HepG2 (cell line): ENCODE measurements around the gene FAR1. TPM values are rescaled to one million over a fixed set of nuclear protein-coding genes. Genes with fewer than 3 reads are reported as not detected.

Experiments used
- ATAC-seq: fragments of 200-7000 bp; cut with Tn5 transposase; 3 replicates; pipeline ENCODE4 v1.9.1; 2020; ENCODE audit warnings: mild to moderate bottlenecking, moderate library complexity
- BruUV-seq: library from RNA; stranded (reverse); fragments of 400-500 nt; replicated peaks from 2 replicates; lab custom pipeline; 2021; lab: Mats Ljungman, UMichigan
- CTCF ChIA-PET: fragments of 300-600 bp; formaldehyde crosslinking; extraction: SDS; loops from one replicate; lab custom pipeline; 2021; ENCODE audit warnings: low total read pairs, inconsistent platforms, low intra/inter-chr PET ratio; lab: Yijun Ruan, JAX
- POLR2A ChIA-PET: fragments of 350-600 bp; sonication (Branson Sonifier 250); formaldehyde crosslinking; loops from one replicate; lab custom pipeline; 2020; ENCODE audit warnings: antibody characterized with exemption, inconsistent platforms; lab: Yijun Ruan, JAX
- DNase-seq: peaks from one replicate; pipeline ENCODE4 v3.0.0-alpha.2; 2015; ENCODE audit warnings: low spot score
- FAIRE-seq: peaks from 3 replicates; lab custom pipeline; 2011; peaks lifted over from hg19 to GRCh38; lab: Jason Lieb, UNC
- H2AFZ ChIP-seq: one replicate; pipeline ENCODE4 v1.6.1; 2011; ENCODE audit warnings: low read length, inconsistent platforms
- H3K27ac ChIP-seq: fragments of 300-600 bp; 3 replicates; pipeline ENCODE4 v1.8.0; 2011; ENCODE audit warnings: mixed run types, mild to moderate bottlenecking, mixed read lengths, low read length, inconsistent platforms; ENCODE audit not compliant: insufficient read depth; ENCODE audit errors: extremely low read length
- H3K27me3 ChIP-seq, 2 experiments: fragments of 200-600 bp in 1 of 2; 2 replicates in 1 of 2; 3 replicates in 1 of 2; pipeline versions ENCODE4 v1.6.0 to v1.8.0; 2011; ENCODE audit warnings: low read length in 2 of 2, mild to moderate bottlenecking in 2 of 2, moderate library complexity in 2 of 2, inconsistent platforms in 1 of 2; ENCODE audit not compliant: insufficient read depth in 2 of 2, control insufficient read depth in 1 of 2
- H3K36me3 ChIP-seq, 2 experiments: fragments of 200-600 bp in 1 of 2; replicated peaks in 1 of 2; 2 replicates in 1 of 2; 3 replicates in 1 of 2; pipeline versions ENCODE4 v1.5.1 to v1.8.0; 2011; ENCODE audit warnings: low read length in 2 of 2, inconsistent platforms in 1 of 2; ENCODE audit not compliant: insufficient read depth in 2 of 2, control insufficient read depth in 1 of 2
- H3K4me1 ChIP-seq: 2 replicates; pipeline ENCODE4 v1.5.1; 2012; ENCODE audit warnings: low read length, inconsistent platforms; ENCODE audit not compliant: insufficient read depth
- H3K4me2 ChIP-seq: 2 replicates; pipeline ENCODE4 v1.6.0; 2011; ENCODE audit warnings: low read depth, low read length, inconsistent platforms
- H3K4me3 ChIP-seq, 3 experiments: fragments of 200-600 bp in 1 of 3; sonication (generic), shearing (Covaris generic) in 1 of 3; replicated peaks in 1 of 3; 2 replicates each; pipeline ENCODE4 v1.5.1; 2011 to 2016; ENCODE audit warnings: low read length in 3 of 3, inconsistent platforms in 2 of 3, low read depth in 2 of 3, mild to moderate bottlenecking in 2 of 3, control low read depth in 1 of 3, mixed read lengths in 1 of 3; ENCODE audit not compliant: insufficient read depth in 1 of 3
- H3K79me2 ChIP-seq: one replicate; pipeline ENCODE4 v1.6.1; 2011; ENCODE audit warnings: low read length, inconsistent platforms; ENCODE audit not compliant: insufficient read depth
- H3K9ac ChIP-seq: 2 replicates; pipeline ENCODE4 v1.6.0; 2011; ENCODE audit warnings: mild to moderate bottlenecking, low read depth, low read length, inconsistent platforms; ENCODE audit not compliant: insufficient read depth
- H3K9me3 ChIP-seq: 2 replicates; pipeline ENCODE4 v1.5.1; 2012; ENCODE audit warnings: mild to moderate bottlenecking, low read length
- H4K20me1 ChIP-seq: 2 replicates; pipeline ENCODE4 v1.6.0; 2011; ENCODE audit warnings: inconsistent platforms, mild to moderate bottlenecking, low read length, moderate library complexity; ENCODE audit not compliant: insufficient read depth
- GTF3A ChIP-seq: sonication (generic); formaldehyde crosslinking; conservative IDR thresholded peaks from 2 replicates; pipeline ENCODE4 v1.4.0; 2020; ENCODE audit warnings: mild to moderate bottlenecking, missing genetic modification reagents
- MEIS1 ChIP-seq: sonication (generic); formaldehyde crosslinking; IDR thresholded peaks from 2 replicates; pipeline ENCODE4 v1.9.0; 2021; ENCODE audit warnings: mild to moderate bottlenecking, missing genetic modification reagents, moderate library complexity, borderline replicate concordance
- NFRKB ChIP-seq: fragments of 450-650 bp; IDR thresholded peaks from 2 replicates; pipeline ENCODE4 v1.6.1; 2017
- RFX1 ChIP-seq: fragments of 450-650 bp; IDR thresholded peaks from 2 replicates; pipeline ENCODE4 v1.6.1; 2017
- RFX3 ChIP-seq: IDR thresholded peaks from 2 replicates; pipeline ENCODE4 v1.6.1; 2016; ENCODE audit warnings: missing biosample characterization, missing genetic modification reagents
- TFAP4 ChIP-seq: sonication (generic); IDR thresholded peaks from 2 replicates; pipeline ENCODE4 v1.6.1; 2016; ENCODE audit warnings: low read depth, borderline replicate concordance
- ZNF629 ChIP-seq: sonication (generic); formaldehyde crosslinking; conservative IDR thresholded peaks from 2 replicates; pipeline ENCODE4 v1.5.0; 2020; ENCODE audit warnings: missing genetic modification reagents
- WGBS: methylation state at CpG from one replicate; pipeline ENCODE4 v1.1.6; 2017; ENCODE audit warnings: low lambda C conversion rate; 5-methylcytosine and 5-hydroxymethylcytosine counted together
- in situ Hi-C: cut with HindIII; loops from 2 replicates; pipeline ENCODE4 v1.10.0; 2017; ENCODE audit warnings: low pct_unique_long_range_greater_than_20kb; ENCODE audit not compliant: extremely low pct_ligation_motif_present
- intact Hi-C: fragments of 100-400 bp; cut with micrococcal nuclease; formaldehyde crosslinking; loops from one replicate; pipeline ENCODE4 v1.10.0; 2022; ENCODE audit not compliant: unreplicated experiment
- polyA plus RNA-seq, 8 experiments: library from polyadenylated mRNA; depleted of rRNA in 3 of 8; stranded (reverse) in 7 of 8; unstranded in 1 of 8; fragments of >200 nt; fragmentation: Illumina TruSeq in 4 of 8; extraction: Trizol in 4 of 8; gene quantifications; 2 replicates each; pipeline versions ENCODE4 v1.2.1 to v1.2.3, GENCODE V29; 2011 to 2016; ENCODE audit warnings: low read depth in 4 of 8, missing spikeins in 1 of 8, mixed read lengths in 1 of 8; ENCODE audit not compliant: insufficient read depth in 1 of 8
- small RNA-seq, 3 experiments: library from RNA; depleted of rRNA; stranded (forward); fragments of <200 nt; gene quantifications; one replicate each; pipeline ENCODE3, GENCODE V24; 2012; ENCODE audit warnings: low read depth in 2 of 3, low replicate concordance in 1 of 3; ENCODE audit not compliant: insufficient read length in 3 of 3, insufficient read depth in 2 of 3
- total RNA-seq, 5 experiments: library from RNA; depleted of rRNA; stranded (reverse); fragments of >200 nt; fragmentation: Illumina TruSeq; extraction: Trizol; gene quantifications; 2 replicates each; pipeline ENCODE4 v1.2.3, GENCODE V29; 2016; ENCODE audit warnings: low read depth in 1 of 5

FAR1 gene
- total and polyA plus RNA-seq, 2 of the 13 experiments (the other 11 are each of a cell fraction or from before 2014, with no cell fraction given): 0.40 to 0.95 TPM

- WGBS: 0% methylated on average over 6 of the region's 6 CpGs
- DNase-seq: peak; percentile 57
- CTCF ChIA-PET: no interaction called here
Observed at GRCh38 chr11:13781153-13781552, 112.7 kb downstream of the FAR1 start.

More at GRCh38 chr11:13781153-13781552, 112.7 kb downstream of the FAR1 start:
- Histone ChIP-seq H3K27ac (no peak overlapping the region), H3K4me2 (no peak overlapping the region), H4K20me1 (no peaks in the 10 kb centered on the region), H3K36me3 (no peaks in the 10 kb centered on the region), H3K79me2 (no peaks in the 10 kb centered on the region), H2AFZ (no peak overlapping the region), H3K4me1 (0 out of 2 replicates have a peak, but pooled peaks cover 6% of the 10 kb centered on the region), H3K4me3 (no peak overlapping the region), H3K9me3 (no peaks in the 10 kb centered on the region), H3K27me3 (peaks cover 0 to 3% of the 10 kb centered on the region in 2 experiments; a peak in 1 of 5 replicates), H3K9ac (no peak overlapping the region)
- intact Hi-C loops (no loop called here), in situ Hi-C loops (no loop called here)
- no TSS peak for BruUV-seq
- no peak for TF ChIP-seq NFRKB
- no peak for TF ChIP-seq GTF3A (CRISPR knock-in tag)
- TF ChIP-seq RFX3: peak; percentile 47; the same call in 1 of the 2 replicates
- peak; percentile 74 for TF ChIP-seq ZNF629
- peak; percentile 22 for TF ChIP-seq RFX1
- TF ChIP-seq MEIS1 (CRISPR knock-in tag): no peak
- peak; percentile 47; the same call in 1 of the 2 replicates for TF ChIP-seq TFAP4
- ATAC-seq: peak; percentile 55
- POLR2A ChIA-PET: no interaction called here
- FAIRE-seq: no peak

Small RNA genes lying within 50 kb of the gene (small RNA-seq; reads per million reads assigned to genes)
- 0 reads per million in 3 experiments for gene AC013828.1
- gene RF00019: 0 reads per million in 3 experiments
- gene RPL39P26: 0 reads per million in 3 experiments

Other genes with a start within 250 kb of the FAR1 start
- 26.6 and 37.0 TPM in 2 replicates for gene BTBD10, start 205.4 kb upstream of the FAR1 start, total RNA-seq (2016; rRNA removed; fragmentation: Illumina TruSeq; extraction: Trizol)
- 9.0 and 9.8 TPM in 2 replicates for gene BTBD10, start 205.4 kb upstream of the FAR1 start, polyA plus RNA-seq (2011; rRNA removed)
- not detected in 2 replicates for gene PTH, start 172.7 kb upstream of the FAR1 start, total RNA-seq (2016; rRNA removed; fragmentation: Illumina TruSeq; extraction: Trizol)
- gene PTH, start 172.7 kb upstream of the FAR1 start, polyA plus RNA-seq (2011; rRNA removed): not detected in 2 replicates